Liver (tissue), 3 donors: ENCODE data around the gene ANTXR2.

Experiments
- ATF3 ChIP-seq: IDR thresholded peaks from 2 replicates; pipeline ENCODE4 v1.6.1; 2016; ENCODE audit warnings: antibody characterized with exemption
- CTCF ChIP-seq: fragments of 150-350 bp; IDR thresholded peaks from 2 replicates; pipeline ENCODE4 v1.5.1; 2017; ENCODE audit warnings: improper control_type of control experiment, low read depth, low read length; ENCODE audit not compliant: missing input control
- EGR1 ChIP-seq, 2 donors: IDR thresholded peaks; 2 replicates each; pipeline ENCODE4 v1.6.1; 2016 to 2018; ENCODE audit warnings: antibody characterized with exemption in 2 of 2, low read depth in 2 of 2
- HNF4G ChIP-seq: IDR thresholded peaks from 2 replicates; pipeline ENCODE4 v1.6.1; 2016; ENCODE audit warnings: antibody characterized with exemption
- JUND ChIP-seq, 2 donors: IDR thresholded peaks; 2 replicates each; pipeline ENCODE4 v1.6.1; 2016; ENCODE audit warnings: antibody characterized with exemption in 2 of 2
- MAX ChIP-seq: IDR thresholded peaks from 2 replicates; pipeline ENCODE4 v1.6.1; 2016; ENCODE audit warnings: antibody characterized with exemption
- NR2F2 ChIP-seq: IDR thresholded peaks from 2 replicates; pipeline ENCODE4 v1.6.1; 2016; ENCODE audit warnings: antibody characterized with exemption
- RAD21 ChIP-seq, 2 donors: IDR thresholded peaks; 2 replicates each; pipeline ENCODE4 v1.6.1; 2016; ENCODE audit warnings: antibody characterized with exemption in 2 of 2, mild to moderate bottlenecking in 2 of 2
- REST ChIP-seq: IDR thresholded peaks from 2 replicates; pipeline ENCODE4 v1.6.1; 2016; ENCODE audit warnings: antibody characterized with exemption, mild to moderate bottlenecking
- RXRA ChIP-seq, 2 donors: IDR thresholded peaks; 2 replicates each; pipeline ENCODE4 v1.6.1; 2017 to 2018; ENCODE audit warnings: antibody characterized with exemption in 2 of 2, mild to moderate bottlenecking in 1 of 2
- TAF1 ChIP-seq: conservative IDR thresholded peaks from 2 replicates; pipeline ENCODE4 v1.6.1; 2016; ENCODE audit warnings: antibody characterized with exemption, mild to moderate bottlenecking
- donor health status: healthy.
- donor health status: healthy.

- TF ChIP-seq MAX = no peak
- no peak for TF ChIP-seq RXRA (IDR thresholded peaks at IDR 0.05)
- no peak for TF ChIP-seq CTCF
- no peak for TF ChIP-seq JUND (IDR thresholded peaks at IDR 0.05)
- TF ChIP-seq ATF3 = no peak
- no peak for TF ChIP-seq REST
- TF ChIP-seq NR2F2 = no peak
- TF ChIP-seq RAD21 (IDR thresholded peaks at IDR 0.05) = no peak
- TF ChIP-seq TAF1 = no peak
- TF ChIP-seq EGR1 (IDR thresholded peaks at IDR 0.05; ENCODE audit: low read depth in 2 of 2) = no peak
- TF ChIP-seq HNF4G = no peak
Observed at GRCh38 chr4:79854856-79855502, 218.1 kb downstream of the ANTXR2 start.
